NT2/D1 (cell line): ENCODE measurements around the gene DOCK3.

ENCODE experiments used
- SUZ12 ChIP-seq: IDR thresholded peaks from 2 replicates; pipeline ENCODE4 v1.6.1; 2011; ENCODE audit not compliant: insufficient read length, insufficient read depth; ENCODE audit errors: extremely low read depth
- YY1 ChIP-seq: IDR thresholded peaks from 2 replicates; pipeline ENCODE4 v1.6.1; 2011; ENCODE audit not compliant: insufficient read length, insufficient read depth

DNA sequence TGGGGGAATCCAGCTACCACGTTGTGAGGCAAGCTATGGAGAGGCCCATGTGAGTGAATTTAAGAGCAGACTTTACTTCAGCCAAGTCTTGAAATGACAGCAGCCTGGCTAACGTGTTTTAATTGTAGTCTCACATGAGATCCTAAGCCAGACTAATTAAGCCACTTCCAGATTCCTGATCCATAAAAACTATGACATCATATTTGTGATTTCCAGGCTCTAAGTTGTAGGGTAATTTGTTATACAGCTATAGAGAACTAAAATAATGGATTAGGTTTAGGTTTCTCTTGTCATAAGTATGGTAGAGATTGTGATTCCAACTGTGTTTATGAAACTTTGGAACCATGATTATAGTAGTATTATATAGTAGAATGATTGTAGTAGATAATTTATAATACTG, 329.5 kb downstream of the DOCK3 start:
- TF ChIP-seq SUZ12 = no peak
- no peak for TF ChIP-seq YY1
